Measurements from ENCODE around the gene XKRX.

The XKRX gene

GRCh38 chrX:100883654-100884053, 45.1 kb downstream of the XKRX start:
- no peak for DNase-seq

DNA sequence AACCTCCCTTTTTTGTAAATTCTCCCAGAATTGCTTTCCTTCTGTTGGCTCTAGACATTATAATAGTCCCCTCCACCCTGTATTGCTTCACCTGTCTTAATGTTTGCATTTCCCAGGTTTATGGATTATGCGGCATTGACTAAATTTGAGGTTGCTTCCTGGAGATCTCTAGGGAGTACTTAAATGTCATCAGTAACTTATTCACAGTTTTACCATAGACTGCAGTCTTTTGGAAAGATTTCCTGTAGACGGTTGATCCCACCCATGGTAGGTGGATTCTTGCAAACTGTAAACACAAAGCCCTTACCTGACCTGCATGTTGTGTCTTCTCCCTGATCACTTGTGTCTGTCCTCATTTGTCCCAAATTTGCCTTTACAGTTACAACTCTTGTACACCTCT, 48.3 kb downstream of the XKRX start:
- no peak for DNase-seq

GRCh38 chrX:100874325-100874724, 54.4 kb downstream of the XKRX start, which contains the start of gene NOX1:
Gene NOX1, minus strand, starts transcription at chrX:100874359. Its CDS starts 220 bp downstream, at chrX:100874139.
- DNase-seq, result no peak

- no peak for DNase-seq
Observed at GRCh38 chrX:100871594-100872560, 56.8 kb downstream of the XKRX start.

DNA sequence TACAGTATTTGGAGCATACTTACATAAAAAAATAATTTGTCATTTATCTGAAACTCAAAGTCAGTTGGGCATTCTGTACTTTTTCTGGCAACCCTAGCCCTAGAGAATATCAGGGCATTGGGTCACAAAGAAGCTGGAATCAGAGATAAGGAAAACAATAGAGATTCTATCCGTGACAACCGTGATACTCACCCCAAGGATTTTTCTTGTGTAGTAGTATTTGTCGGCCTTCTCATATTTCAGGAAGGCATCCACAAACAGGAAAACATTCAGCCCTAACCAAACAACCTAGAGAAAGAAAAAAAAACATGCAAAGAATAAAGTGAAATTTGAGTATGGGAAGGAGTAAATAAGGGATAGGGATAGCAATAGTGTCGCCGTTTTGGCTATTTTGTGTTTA, 58.2 kb downstream of the XKRX start:
- no peak for DNase-seq

DNA sequence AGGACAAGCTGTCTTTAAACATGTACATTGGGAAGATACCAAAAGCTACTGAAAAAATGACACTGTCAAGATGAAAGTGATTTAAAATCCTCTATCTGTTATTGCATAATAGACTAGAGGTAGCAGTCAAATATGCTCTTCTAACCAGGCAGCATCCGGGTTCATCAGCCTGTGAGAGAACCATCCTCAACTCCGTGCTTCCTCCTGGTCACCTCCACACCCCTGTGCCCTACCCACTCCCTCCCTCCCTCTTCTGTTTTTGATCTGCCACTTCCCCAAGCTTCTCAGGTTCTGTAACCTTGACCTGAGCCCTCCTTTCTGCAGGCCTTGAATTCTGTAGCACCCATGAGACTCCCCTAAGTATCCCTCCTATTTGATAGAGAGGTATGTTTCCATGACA, 60.4 kb downstream of the XKRX start:
- no peak for DNase-seq

GRCh38 chrX:100864657-100865391, 63.9 kb downstream of the XKRX start:
- DNase-seq, result no peak
